ENCODE results near the gene CEACAM4. TPM values are rescaled to one million over a fixed set of nuclear protein-coding genes. Genes with fewer than 3 reads are reported as not detected.

The CEACAM4 gene
- total RNA-seq, 1 donor from 2014 or later = not detected

DNA sequence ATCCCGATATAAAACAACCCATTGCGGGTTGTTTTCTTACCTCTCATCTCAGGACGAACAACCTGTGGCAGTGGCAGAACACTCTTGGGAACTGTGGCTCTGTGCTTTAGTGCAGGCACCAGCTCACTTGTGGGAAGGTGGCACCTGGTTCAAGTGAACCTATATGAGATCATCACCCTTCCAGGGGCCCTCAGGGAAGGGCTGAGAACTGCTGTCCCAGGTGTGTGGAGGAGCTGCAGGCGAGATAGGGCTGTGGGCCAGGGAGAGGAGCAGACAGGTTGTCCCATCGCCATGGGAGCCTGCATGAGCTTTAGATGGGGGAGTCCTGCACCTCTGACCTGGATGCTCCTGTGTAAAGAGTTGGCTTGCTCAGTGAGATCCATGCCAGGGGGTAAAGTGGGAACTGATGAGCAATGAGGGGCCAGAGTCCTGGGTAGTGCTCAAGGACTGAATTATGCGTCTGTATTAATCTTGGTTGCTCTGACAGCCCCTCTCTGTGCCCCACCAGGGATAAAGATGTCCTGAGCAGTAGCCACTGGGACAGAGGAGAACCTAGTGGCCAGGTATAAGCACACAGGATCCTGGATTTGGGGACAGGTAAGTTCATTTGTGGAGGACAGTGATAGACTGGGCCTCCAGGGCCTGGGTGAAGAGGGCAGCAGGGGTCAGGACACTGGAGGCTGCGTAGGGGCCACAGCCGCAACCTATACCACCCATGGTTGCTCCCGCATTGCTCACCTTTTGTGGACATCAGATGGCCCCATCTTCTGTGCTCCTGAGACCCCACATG lies 8.7 kb downstream of the CEACAM4 start:
- no peak for DNase-seq (ENCODE audit: low read depth)

DNA sequence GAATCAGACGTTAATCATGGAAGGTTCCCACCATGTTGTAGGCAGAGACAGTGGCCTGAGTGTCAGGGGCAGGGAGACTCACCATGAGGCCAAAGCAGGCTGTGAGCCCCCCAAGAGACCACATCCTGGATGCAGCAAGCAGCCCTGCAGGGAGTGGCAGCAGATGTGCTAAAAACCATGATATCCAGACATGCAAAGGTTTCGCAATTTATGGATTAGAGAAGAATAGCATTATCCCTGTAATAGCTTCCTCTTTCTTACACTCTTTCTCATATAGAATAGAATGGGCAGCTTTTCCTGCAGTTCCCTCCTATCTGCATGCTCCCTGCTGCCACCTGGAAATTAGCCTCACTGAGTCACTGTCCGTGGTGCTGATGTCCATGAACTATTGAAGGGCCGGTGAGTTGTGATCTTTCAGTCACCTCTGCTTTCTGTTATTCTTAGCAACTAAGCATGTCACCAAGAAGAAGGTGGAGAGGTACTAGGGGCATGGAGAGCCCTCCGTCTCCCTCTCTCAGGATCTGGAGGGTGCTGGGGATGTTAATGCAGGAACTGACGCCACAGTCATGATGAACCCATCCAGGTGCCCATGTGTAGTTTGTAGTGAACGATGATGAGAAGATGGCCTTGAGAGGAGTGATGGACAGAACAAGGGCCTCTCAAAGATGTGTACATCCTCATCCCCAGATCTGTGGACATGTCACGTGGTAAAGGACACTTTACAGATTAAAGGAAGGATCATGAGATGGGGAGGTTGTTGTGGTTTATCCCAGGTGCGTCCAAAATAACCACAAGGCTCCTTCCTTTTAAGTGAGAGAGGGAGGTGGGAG lies 9.9 kb downstream of the CEACAM4 start:
- DNase-seq (ENCODE audit: low read depth) = peak; percentile 40

DNA sequence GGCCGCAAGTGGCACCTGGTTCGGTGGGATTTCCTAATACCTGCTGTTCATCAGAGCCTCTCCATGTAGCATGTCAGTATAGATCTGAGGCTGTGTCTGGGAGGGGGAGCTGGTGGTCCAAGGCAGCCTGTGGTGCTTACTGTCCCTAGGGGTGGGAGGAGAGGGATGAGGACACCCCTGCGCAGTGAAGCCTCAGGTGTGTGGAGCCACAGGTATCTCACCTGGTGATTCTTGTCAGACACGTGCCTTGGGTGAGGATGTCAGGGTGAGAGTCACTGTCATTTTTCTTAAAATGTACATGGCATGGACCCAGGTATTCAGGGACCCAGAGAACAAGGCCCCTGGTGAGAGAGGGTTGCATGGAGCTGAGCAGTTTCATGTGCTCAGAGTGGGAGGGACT lies 11.7 kb downstream of the CEACAM4 start:
- no peak for DNase-seq (ENCODE audit: low read depth)

DNA sequence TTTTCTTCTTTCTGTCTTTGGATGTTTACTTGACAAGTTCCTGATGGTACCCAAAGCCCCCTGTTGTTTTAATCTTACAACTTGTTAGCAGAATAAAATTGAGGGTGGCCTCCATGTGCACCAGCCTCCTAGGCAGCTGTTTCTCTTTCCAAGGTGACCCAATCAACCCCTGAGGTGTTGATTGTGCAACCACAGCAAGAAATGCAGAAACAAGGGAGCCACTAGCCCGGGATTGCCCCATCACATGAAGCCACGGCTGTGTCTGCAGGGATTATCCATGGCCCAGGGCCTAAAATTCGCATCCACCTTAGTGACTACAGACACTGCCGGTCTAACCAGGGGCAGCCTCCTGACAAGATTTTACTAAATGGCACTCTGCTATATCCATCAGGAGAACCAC lies 14.4 kb downstream of the CEACAM4 start:
- no peak for DNase-seq (ENCODE audit: low read depth)

DNA sequence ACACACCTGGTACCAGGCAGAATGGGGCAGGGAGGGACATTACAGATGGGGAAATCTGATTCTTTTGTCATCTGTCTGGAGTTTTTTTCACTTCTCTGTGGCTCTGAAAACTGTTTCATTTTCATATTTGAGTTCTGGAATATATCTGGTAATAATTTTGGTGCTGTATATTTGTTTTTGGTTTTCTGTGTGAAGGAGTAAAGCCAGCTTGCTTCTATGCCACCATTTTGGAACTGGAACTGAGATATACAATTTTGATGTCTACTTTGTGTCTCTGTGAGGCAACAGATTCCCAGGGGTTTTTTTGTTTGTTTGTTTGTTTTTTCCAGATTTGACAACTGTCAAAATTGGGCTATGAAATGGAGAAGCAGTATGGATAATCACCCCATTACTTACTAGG lies 16.1 kb downstream of the CEACAM4 start:
- DNase-seq (ENCODE audit: low read depth) = no peak

DNA sequence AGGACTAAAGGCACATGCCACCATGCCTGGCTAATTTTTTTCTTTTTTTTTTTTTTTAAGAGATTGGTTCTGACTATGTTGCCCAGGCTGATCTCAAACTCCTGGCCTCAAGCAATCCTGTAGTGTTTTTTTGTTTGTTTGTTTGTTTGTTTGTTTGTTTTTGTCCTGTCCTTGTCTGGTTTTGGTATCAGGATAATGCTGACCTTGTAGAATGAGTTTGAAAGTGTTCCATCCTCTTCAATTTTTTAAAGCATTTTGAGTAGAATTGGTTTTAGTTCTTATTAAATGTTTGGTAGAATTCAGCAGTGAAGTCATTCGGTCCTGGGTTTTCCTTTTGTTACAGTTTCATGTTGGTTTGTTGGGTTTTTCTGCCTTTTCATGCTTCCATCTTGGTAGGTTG lies 19.2 kb downstream of the CEACAM4 start:
- DNase-seq (ENCODE audit: low read depth) = no peak

DNA sequence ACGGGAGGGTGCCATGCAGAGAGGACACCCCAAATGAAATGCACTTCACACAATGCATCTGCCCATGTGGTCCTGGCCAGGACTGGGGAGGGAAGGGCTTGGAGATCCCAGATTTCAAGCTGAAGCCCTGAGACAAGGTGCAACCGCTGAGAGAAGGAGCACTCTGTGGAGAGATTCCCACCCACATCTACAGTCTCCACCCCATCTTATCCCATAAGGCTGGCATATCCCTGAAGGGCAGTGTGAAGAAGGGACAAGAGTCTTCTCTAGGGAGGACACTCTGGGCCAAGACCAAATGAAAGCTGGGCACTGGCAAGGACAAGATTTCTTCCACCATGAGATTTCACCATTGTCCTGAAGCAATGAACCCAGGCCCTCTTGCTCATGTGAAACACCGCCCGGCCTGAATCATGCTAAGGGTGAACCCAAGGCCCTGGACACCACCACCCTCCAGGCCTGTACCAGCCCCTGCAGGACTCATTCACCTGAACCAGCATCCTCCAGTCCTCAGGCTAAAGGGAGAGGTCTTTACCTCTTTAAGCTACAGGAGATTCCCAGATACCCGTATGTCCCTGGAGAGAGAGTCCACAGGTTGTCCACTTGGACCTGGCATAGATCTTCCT lies 20.5 kb downstream of the CEACAM4 start:
- DNase-seq (ENCODE audit: low read depth) = no peak

DNA sequence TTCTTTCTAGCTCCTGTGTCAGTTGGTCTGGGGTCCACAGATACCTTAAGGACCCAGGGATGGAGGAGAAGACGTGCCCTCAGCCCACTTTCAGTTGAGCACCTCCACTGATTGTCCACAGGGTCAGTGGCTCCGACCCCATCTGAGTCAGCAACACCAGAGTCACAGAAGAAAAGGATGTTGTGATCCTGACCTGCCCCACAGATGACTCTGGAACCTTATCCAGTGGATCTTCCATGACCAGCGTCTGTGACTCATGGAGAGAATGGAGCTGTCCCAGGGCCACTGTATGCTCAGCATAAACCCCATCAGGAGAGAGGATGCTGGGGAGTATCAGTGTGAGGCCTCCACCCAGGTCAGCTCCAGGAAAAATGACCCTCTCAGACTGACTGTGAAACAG lies 22.0 kb downstream of the CEACAM4 start:
- no peak for DNase-seq (ENCODE audit: low read depth)

DNA sequence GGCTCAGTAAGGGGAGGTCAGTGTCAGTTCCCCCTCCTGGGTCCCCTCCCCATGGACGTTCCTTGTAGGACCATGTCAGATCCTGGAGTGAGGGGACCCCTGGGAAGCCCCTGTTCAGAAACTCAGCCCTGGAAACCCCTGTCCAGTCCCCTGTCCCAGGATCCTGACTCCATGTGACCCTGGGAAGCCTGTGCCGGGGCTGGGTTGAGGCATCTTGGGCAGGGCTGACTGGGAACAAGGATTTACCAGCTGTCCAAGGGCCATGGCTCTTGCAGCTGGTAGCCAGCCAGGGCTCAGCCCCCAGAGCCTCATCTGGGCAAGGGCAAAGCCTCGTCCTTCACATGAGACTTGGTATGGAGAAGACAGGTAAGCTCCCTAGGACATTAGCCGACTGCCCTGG lies 25.1 kb downstream of the CEACAM4 start:
- no peak for DNase-seq (ENCODE audit: low read depth)

DNA sequence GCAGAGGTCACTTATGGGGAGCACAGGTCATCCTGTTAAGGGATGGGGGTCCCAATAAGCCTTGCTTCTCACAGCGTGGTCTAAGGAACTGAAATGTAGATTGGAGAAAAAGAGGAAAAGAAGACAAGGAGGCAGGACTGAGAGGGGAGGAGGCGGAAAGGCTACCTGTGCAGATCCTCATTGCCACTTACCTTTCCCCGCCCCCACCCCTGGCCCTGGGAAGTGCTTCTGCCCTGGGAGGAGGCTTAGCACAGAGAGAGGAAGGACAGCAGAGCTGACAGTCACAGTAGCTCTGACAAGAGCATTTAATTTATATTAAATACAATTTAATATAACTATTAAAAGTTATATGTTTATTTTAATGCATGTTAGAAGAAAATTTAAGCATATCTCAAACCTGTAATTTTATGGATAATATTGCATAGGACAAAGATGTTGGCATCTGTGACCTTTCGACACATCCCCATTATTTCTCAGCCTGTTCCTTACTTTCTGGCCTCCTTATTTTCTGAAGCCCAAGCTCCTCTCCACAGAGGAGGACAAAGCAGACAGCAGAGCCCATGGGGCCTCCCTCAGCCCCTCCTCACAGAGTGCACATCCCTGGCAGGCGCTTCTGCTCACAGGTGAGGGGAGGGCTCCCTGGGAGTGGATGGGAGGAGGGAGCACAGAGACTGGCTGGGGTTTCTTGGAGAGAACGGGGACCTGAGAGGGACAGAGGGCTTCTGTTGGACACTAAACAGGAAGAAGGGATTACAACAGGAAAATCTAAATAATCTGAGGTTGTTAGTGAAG lies 27.5 kb downstream of the CEACAM4 start:
- DNase-seq (ENCODE audit: low read depth) = no peak

DNA sequence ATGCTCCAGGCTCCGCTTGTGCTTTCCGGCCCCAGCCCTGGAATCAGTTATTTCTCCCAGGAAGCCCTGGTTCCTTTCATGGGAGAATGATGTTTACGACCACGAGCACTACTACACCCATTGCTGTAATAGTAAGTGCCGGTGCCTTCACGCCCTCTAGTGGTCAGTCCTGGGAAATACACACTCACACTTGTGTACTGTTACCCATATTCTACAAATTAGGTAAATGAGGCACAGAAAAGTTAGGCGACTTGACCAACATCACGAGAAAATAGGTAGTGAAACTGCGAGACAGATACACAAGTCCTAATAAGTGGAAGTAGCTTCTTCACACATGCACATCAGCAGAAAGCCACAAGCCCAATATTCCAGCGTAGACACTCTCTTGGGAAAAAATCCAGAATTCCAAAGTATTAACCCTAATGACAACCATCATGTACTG lies 29.3 kb downstream of the CEACAM4 start:
- peak; percentile 50 for DNase-seq (ENCODE audit: low read depth)

DNA sequence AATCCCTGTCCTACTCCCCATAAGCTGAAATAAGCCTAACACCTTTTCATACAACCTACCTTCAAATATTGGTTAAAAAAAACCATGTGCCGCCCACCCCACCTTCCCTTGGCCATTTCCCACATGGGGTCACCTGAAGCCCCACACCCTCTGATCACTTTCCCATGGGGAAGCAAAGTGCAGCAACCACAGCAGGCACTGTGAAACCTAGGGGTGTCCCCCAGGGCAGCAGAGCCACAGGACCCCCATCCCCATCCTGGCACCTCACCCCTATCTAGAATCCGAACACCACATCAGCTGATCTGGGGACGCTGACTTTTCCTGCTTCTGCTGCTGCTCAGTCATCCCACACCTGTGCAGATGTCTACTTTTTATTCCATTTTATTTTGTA lies 31.0 kb downstream of the CEACAM4 start:
- no peak for DNase-seq (ENCODE audit: low read depth)

DNA sequence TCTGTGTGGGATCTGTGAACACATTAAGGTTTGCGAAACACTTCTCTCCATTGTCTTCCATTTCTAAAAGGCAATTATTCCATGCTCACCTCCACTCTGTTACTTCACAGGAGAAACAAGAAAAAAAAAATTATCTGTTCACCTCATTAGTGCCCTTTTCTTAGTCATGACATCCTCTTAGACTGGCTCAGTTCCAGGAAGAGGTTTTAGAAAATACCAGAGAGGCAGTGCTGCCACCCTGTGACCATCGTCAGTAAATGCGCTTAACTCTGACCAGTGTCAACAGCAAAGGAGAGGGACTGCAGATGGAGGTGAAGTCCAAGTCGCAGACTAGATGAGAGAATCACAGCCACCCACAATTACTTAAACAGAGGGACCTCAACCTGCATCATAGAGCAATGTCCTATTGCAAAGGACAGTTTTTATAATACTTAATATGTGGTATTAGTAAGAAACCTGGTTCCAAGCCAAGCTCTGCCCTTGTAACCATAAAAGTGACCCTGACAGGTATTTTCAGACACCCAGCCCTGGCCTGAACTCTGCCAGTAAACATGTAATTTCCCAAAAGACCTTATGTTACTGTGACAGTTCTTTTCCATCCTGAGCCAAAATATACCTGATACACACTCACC lies 31.5 kb downstream of the CEACAM4 start:
- DNase-seq (ENCODE audit: low read depth) = peak; percentile 62

DNA sequence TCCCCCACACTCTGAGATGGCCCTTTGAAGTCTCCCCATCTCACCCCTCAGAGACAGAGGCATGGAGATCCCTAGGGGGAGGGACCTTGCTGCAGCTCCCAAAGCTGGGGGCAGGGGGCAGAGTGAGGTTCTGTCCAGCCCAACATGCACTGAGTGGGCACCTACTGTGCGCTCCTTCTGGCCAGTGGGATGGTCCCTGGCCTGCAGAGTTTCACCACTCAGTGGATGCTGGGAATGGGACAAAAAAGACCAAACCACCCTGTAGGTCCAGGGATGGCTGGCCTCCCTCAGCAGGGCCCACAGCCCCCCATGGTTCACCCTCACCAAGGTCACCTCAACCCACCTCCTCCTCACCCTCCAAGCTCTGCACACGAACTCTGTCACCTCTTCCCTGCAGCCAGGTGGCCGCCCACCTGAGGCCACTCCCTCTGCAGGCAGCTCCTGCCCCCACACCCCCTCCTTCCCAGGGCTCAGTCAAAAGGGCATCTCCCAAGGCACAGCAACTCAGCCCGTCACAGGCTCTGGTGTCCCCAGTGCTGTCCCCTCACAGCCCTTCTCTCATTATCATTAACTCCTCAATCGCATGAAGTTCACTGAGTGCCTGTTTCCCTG lies 34.8 kb downstream of the CEACAM4 start:
- DNase-seq (ENCODE audit: low read depth) = no peak

DNA sequence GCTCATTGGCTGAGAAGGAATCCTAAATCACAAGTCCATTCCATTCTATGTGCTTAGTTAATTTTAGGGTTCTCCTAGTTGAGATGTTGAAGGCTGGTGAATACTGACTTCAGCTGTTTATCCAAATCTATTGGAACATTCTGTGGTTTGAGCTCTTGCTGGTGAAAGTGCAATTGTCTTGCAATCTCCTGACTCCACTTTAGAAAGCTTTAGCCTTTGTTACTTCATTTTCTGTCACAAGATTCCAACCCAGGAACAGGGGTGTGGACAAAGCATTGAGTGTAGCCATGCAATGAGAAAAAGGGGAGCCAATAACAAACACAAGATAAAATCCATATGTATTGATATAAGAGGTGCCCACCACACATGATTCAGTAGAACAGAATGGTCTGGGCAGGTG lies 35.9 kb downstream of the CEACAM4 start:
- no peak for DNase-seq (ENCODE audit: low read depth)

DNA sequence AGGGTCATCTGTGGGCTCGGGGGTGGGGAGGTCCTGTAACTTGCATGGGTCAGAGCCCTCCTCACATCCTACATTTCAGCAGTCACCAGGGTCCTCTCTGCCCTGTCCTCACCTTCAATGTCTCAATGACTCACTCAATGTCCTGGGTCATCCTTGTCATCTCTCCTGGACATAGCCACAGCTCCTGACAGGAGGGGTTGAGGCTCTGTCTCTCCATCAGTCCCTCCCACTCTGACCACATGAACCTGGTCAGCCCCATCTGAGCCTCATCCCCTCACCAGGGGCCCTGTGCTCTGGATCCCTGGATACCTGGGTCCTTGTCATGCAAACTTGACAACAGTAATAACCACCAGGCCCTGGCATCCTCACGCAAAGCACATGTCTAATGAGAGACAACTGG lies 37.5 kb downstream of the CEACAM4 start:
- no peak for DNase-seq (ENCODE audit: low read depth)

DNA sequence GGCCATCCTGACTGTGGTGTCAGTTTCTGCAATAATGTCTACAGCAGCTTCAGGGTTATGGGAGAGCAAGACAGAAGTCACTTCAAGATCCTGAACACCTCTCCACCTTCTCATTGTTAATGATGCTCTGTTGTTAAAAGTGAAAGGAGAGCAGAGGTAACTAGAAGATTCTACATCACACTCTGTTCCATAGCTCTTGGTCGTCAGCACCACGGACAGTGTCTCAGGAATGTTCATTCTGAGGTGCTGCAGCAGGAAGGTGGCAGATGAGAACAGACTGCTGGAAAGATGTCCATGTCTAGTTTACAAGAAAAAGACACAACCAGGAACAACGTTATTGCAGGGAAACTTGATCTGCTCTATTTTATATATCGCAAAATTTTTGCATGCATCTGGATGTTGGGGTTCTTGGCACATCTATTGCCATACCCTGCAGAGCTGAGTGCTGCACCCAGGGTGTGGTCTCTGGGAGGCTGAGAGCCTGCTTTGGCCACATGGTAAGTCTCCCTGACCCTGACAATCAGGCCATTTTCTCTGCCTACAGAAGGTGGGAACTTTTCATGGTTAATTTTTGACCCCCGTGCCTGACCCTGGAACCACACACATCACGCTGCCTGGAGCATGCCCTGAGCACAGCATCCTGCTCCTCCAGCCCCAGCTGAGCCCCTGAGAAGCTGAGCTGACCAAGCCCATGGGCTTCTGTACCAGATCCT lies 38.2 kb downstream of the CEACAM4 start:
- peak; percentile 53 for DNase-seq (ENCODE audit: low read depth)

DNA sequence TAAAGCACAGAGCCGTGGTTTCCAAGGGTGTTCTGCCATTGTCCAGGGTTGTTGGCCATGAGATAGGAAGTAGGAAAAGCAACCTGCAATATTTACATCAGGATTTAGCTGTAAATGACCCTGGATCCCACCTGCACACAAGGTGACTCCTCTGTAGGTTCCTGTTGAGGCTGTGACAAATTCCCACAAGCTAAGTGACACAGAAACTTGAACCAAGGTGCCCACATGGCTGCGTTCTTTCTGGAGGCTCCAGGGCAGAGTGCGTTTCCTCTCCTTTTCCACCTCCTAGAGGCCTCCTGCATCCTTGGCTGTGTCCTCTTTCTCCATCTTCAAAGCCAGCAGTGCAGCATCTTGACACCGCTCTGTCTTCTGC lies 39.0 kb downstream of the CEACAM4 start:
- DNase-seq (ENCODE audit: low read depth) = no peak

DNA sequence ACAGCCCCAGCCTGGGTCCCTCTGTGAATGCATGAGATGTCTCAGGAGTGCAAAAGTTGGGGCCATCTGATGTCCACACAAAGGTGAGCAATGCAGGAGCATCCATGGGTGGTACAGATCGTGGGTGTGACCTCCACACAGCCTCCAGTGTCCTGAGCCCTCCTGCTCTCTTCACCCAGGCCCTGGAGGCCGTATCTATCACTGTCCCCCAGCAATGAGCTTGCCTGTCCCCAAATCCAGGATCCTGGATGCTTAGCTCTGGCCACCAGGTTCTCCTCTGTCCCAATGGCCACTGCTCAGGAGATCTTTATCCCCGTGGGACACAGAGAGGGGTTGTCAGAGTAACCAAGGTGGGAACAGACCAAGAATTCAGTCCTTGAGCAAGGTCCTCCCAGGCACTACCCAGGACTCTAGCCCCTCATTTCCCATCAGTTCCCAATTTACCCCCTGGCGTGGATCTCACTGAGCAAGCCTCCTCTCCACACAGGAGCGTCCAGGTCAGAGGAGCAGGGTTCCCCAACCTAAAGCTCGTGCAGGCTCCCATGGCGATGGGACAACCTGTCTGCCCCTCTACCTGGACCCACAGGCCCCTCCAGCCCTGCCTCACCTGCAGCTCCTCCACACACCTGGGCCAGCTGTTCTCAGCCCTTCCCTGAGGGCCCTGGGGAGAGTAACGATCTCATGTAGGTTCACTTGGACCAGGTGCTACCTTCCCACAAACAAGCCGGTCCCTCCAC lies 39.6 kb downstream of the CEACAM4 start:
- no peak for DNase-seq (ENCODE audit: low read depth)

All from myocyte (in vitro differentiated cells).